ENCODE results near the gene KCTD19.

KCTD19 gene

DNA sequence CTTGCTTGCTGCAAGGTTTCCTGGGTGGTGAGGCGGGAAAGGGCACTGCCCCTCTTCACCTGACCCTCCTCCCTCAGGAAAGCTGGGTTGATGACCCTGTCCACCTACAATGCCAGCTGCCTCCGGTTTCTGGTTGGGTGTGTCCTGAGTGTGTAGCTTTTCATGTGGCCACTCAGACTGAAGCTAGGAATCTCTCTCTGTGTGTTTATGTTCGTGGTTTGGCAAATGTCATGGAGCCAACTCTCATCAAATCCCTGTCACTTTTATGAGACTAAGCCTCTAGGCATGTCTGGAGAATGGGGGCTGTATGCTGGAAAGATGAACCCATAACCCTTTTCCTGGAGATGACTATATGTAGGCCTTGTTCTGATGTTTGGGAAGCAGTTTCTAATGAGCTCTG lies 30.1 kb downstream of the KCTD19 start:
- TF ChIP-seq, protein P1, sequence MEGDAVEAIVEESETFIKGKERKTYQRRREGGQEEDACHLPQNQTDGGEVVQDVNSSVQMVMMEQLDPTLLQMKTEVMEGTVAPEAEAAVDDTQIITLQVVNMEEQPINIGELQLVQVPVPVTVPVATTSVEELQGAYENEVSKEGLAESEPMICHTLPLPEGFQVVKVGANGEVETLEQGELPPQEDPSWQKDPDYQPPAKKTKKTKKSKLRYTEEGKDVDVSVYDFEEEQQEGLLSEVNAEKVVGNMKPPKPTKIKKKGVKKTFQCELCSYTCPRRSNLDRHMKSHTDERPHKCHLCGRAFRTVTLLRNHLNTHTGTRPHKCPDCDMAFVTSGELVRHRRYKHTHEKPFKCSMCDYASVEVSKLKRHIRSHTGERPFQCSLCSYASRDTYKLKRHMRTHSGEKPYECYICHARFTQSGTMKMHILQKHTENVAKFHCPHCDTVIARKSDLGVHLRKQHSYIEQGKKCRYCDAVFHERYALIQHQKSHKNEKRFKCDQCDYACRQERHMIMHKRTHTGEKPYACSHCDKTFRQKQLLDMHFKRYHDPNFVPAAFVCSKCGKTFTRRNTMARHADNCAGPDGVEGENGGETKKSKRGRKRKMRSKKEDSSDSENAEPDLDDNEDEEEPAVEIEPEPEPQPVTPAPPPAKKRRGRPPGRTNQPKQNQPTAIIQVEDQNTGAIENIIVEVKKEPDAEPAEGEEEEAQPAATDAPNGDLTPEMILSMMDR (IDR thresholded peaks at IDR 0.05) = no peak
- Histone ChIP-seq H3K4me3 (ENCODE audit: low read depth, low read length) (no peak overlapping the region), H3K9me3 (ENCODE audit: control insufficient read depth, low read length) (no peaks in the 10 kb centered on the region), H3K27me3 (ENCODE audit: control insufficient read depth, insufficient read depth, low read length) (no peaks in the 10 kb centered on the region), H3K36me3 (ENCODE audit: control insufficient read depth, insufficient read depth, low read length) (no peaks in the 10 kb centered on the region), H3K4me1 (no peaks in the 10 kb centered on the region), H3K4me2 (ENCODE audit: low read length) (no peak overlapping the region), H3K79me2 (no peaks in the 10 kb centered on the region), H3K27ac (no peak overlapping the region), H2AFZ (no peak overlapping the region), H3K9ac (no peak overlapping the region)

DNA sequence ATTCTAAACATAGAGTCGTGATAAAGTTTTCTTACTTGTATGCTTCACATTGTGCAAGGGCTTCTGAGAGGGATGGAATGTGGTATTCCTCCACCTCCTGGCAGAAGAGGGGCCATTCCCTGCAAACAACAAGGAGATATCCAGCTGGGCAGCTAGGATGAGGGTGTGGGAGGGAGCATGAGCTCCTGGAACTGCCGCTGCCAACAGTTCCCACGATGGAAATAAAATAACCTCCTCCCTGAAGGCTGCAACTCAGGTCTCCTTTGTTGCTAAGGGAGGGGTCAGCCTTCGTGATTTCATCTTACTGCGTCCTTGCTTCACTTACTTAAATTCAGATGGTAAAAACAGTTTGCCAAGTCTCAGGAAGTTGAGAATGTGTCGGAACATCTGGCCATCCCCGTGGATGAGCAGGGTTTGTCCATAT lies 31.6 kb downstream of the KCTD19 start:
- no peaks in the 10 kb centered on the region for H3K4me1 ChIP-seq
- no peak overlapping the region for H2AFZ ChIP-seq
- no peak overlapping the region for H3K4me3 ChIP-seq (ENCODE audit: low read depth, low read length)
- H3K27ac ChIP-seq = no peak overlapping the region
- H3K36me3 ChIP-seq (ENCODE audit: control insufficient read depth, insufficient read depth, low read length) = no peaks in the 10 kb centered on the region
- TF ChIP-seq, protein P1 (IDR thresholded peaks at IDR 0.05) = no peak
- H3K27me3 ChIP-seq (ENCODE audit: control insufficient read depth, insufficient read depth, low read length) = no peaks in the 10 kb centered on the region
- H3K9ac ChIP-seq = no peak overlapping the region
- no peak overlapping the region for H3K4me2 ChIP-seq (ENCODE audit: low read length)
- no peaks in the 10 kb centered on the region for H3K9me3 ChIP-seq (ENCODE audit: control insufficient read depth, low read length)
- H3K79me2 ChIP-seq = no peaks in the 10 kb centered on the region

DNA sequence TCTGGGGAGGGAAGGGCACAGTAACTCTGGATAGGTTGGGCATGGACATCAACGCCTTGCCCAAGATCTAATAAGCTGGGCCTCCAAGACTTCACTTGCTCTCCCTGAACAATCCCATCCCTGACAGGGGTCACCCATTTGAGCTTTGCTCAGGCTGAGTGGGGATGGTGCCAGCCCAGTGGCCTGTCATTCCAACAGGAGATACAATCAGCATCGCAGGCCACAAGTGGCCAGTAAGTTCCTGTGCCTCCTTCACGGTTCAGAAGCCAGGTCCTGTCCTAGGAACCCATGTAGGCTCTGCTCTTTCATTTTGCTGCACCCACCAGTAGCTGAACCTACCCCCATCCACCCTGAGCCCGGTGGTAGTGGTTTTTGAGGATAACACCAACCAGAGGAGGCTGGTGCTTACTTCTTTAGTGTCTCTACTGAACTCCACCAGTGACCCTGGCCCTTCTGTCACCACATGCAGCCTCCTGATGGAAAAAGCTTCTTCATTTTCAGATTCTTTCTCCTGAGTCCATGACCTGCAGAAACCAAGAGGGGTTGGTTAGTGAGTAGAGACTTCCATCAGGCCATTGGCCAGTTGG lies 32.3 kb downstream of the KCTD19 start:
- H3K9me3 ChIP-seq (ENCODE audit: control insufficient read depth, low read length) = no peaks in the 10 kb centered on the region
- no peak overlapping the region for H3K4me3 ChIP-seq (ENCODE audit: low read depth, low read length)
- no peaks in the 10 kb centered on the region for H3K4me1 ChIP-seq
- H3K27me3 ChIP-seq (ENCODE audit: control insufficient read depth, insufficient read depth, low read length) = no peaks in the 10 kb centered on the region
- no peaks in the 10 kb centered on the region for H3K36me3 ChIP-seq (ENCODE audit: control insufficient read depth, insufficient read depth, low read length)
- TF ChIP-seq, protein P1 (IDR thresholded peaks at IDR 0.05) = no peak
- no peak overlapping the region for H2AFZ ChIP-seq
- H3K79me2 ChIP-seq = no peaks in the 10 kb centered on the region
- H3K27ac ChIP-seq = no peak overlapping the region
- no peak overlapping the region for H3K4me2 ChIP-seq (ENCODE audit: low read length)
- no peak overlapping the region for H3K9ac ChIP-seq

DNA sequence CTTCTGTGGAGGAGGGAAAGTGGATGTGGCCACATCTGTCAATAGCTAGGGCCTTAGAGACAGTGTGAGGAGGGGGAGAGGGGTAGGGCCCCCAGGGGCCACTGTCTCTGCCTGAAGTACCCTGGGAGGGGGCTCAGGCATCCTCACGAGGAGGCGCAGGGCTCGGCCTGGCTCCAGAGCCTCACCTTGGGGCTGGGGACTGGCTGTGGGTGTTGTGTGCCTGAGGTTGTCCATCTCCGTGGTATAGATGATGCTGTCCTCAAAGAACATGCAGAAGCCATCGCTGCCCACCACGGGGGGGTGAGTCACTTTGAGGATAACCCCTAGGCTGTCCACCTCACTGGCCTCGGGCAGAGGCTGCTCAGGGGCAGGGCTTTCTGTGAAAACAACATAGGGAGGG lies 35.1 kb downstream of the KCTD19 start:
- Histone ChIP-seq H3K4me2 (ENCODE audit: low read length) (no peak overlapping the region), H2AFZ (no peak overlapping the region), H3K27me3 (ENCODE audit: control insufficient read depth, insufficient read depth, low read length) (no peaks in the 10 kb centered on the region), H3K4me1 (no peaks in the 10 kb centered on the region), H3K9me3 (ENCODE audit: control insufficient read depth, low read length) (no peaks in the 10 kb centered on the region), H3K36me3 (ENCODE audit: control insufficient read depth, insufficient read depth, low read length) (no peaks in the 10 kb centered on the region), H3K9ac (no peak overlapping the region), H3K4me3 (ENCODE audit: low read depth, low read length) (no peak overlapping the region), H3K27ac (no peak overlapping the region), H3K79me2 (no peaks in the 10 kb centered on the region)
- TF ChIP-seq, protein P1 (IDR thresholded peaks at IDR 0.05) = no peak

DNA sequence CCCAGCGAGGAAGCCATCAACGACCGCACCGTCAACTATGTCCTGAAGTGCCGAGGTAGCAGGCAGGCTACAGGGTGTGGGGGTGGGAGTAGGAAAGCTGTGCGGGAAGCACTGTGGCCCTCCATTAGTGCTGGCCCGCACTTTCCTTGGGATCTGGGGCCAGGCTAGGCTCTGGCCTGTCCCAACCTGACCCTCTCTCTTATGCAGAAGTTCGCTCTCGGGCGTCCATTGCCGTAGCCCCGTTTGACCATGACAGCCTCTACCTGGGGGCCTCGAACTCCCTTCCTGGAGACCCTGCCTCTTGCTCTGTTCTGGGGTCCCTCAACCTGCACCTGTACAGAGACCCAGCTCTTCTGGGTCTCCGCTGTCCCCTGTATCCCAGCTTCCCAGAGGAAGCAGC lies 38.6 kb downstream of the KCTD19 start:
- no peak overlapping the region for H3K27ac ChIP-seq
- TF ChIP-seq, protein P1 (IDR thresholded peaks at IDR 0.05) = no peak
- no peaks in the 10 kb centered on the region for H3K27me3 ChIP-seq (ENCODE audit: control insufficient read depth, insufficient read depth, low read length)
- peaks cover 7% of the 10 kb centered on the region for H3K4me1 ChIP-seq
- no peaks in the 10 kb centered on the region for H3K9me3 ChIP-seq (ENCODE audit: control insufficient read depth, low read length)
- no peak overlapping the region for H3K4me3 ChIP-seq (ENCODE audit: low read depth, low read length)
- H3K36me3 ChIP-seq (ENCODE audit: control insufficient read depth, insufficient read depth, low read length) = no peaks in the 10 kb centered on the region
- no peak overlapping the region for H2AFZ ChIP-seq
- no peak overlapping the region for H3K4me2 ChIP-seq (ENCODE audit: low read length)
- H3K79me2 ChIP-seq = no peaks in the 10 kb centered on the region
- no peak overlapping the region for H3K9ac ChIP-seq

Data from parathyroid adenoma (tissue), 2 donors.